Right cardiac atrium (tissue), 5 donors: ENCODE measurements around the gene NCOA6. TPM values are rescaled to one million over a fixed set of nuclear protein-coding genes. Genes with fewer than 3 reads are reported as not detected.
A peak's percentile ranks its signal among the peaks of the same experiment; 100 is the strongest.
"Not testable (repeated sequence)": the region's sequence is repeated elsewhere in the genome, so short reads cannot be mapped to it uniquely, and the experiment has no call there.

Experiments used
- ATAC-seq, 2 donors: fragments of 200-7000 bp; cut with Tn5 transposase; one replicate each; pipeline versions ENCODE4 v1.8.0 to v1.9.1; 2020; ENCODE audit warnings: moderate library complexity in 2 of 2, mild to moderate bottlenecking in 1 of 2
- DNase-seq, 3 donors: peaks; one replicate each; pipeline ENCODE4 v3.0.0-alpha.2; 2020
- H3K27ac ChIP-seq: one replicate; pipeline ENCODE4 v1.5.1; 2013; ENCODE audit warnings: mild to moderate bottlenecking, low read length, control low read depth, moderate library complexity
- H3K27me3 ChIP-seq: one replicate; pipeline ENCODE4 v1.6.1; 2013; ENCODE audit not compliant: control insufficient read depth, insufficient read depth
- H3K4me1 ChIP-seq: one replicate; pipeline ENCODE4 v1.6.1; 2013; ENCODE audit warnings: low read length; ENCODE audit not compliant: control insufficient read depth, insufficient read depth
- H3K4me3 ChIP-seq: one replicate; pipeline ENCODE4 v1.5.1; 2013; ENCODE audit warnings: low read length, control low read depth
- H3K9me3 ChIP-seq: one replicate; pipeline ENCODE4 v1.6.1; 2013; ENCODE audit warnings: low read length; ENCODE audit not compliant: control insufficient read depth
- WGBS: extraction: QIAGEN DNeasy Blood & Tissue Kit; methylation state at CpG from one replicate; pipeline ENCODE4 v1.1.7; 2013; 5-methylcytosine and 5-hydroxymethylcytosine counted together
- intact Hi-C, 4 donors: fragments of 100-400 bp; cut with DNase I; formaldehyde crosslinking; loops; one replicate each; pipeline versions ENCODE4 v1.11.0 to v1.14.0; 2022 to 2023
- polyA plus RNA-seq: library from polyadenylated mRNA; stranded (reverse); fragments of 200-250 nt; gene quantifications from one replicate; pipeline ENCODE4 v1.2.3, GENCODE V29; 2013
- total RNA-seq, 4 donors: library from RNA; stranded (reverse); fragmentation: NEBNext Ultra II Directional; extraction: Animal tissue kit (Norgen Biotek cat#: 25700); gene quantifications; one replicate each; pipeline ENCODE4 v1.2.1, GENCODE V29; 2021
- donor health status: healthy with polysubstance abuse.
- donor health status: DM: no; HTN: yes; CAD: no.
- donor health status: DM: no; HTN: no; CAD: no.
- donor health status: DM: no; HTN: yes; CAD: no; lungs with severe emphysema.
- donor health status: DM: yes; HTN: yes; CAD: no.

The NCOA6 gene
- total and polyA plus RNA-seq, 5 donors, result 17.8 to 26.5 (median 19.9) TPM

GRCh38 chr20:34748709-34749108, 76.7 kb downstream of the NCOA6 start:
- no peak overlapping the region for H3K4me3 ChIP-seq
- H3K27me3 ChIP-seq, result no peaks in the 10 kb centered on the region
- DNase-seq, result no peak
- no peaks in the 10 kb centered on the region for H3K4me1 ChIP-seq
- H3K27ac ChIP-seq, result no peak overlapping the region
- WGBS, result 96% methylated on average over 2 of the region's 2 CpGs
- intact Hi-C loops, result loop anchor here in 1 of 4 donors (10.0 kb wide), 1 partner anchor 64 kb away; no protein-coding TSS in a partner anchor
- H3K9me3 ChIP-seq, result no peaks in the 10 kb centered on the region
- ATAC-seq, result no peak

DNA sequence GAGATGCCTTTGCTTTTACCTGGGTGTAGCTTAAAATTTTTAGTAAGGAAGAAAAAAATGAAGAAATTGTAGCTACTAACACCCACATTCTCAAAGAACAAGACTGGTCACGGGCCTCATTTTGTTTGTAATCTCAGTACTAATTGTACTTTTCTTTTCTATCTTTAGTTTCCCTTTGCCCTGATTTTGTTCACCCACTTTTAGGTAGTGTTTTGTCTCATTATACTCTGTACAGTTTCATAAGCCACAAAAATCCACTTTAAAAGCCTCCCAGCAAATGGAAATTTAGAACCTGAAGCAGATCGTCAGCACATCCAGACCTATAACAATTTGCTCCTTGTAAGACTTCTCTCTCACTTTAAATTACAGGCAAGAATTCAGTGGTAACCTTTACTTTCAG, 78.0 kb downstream of the NCOA6 start:
- WGBS, result 78% methylated on average over 2 of the region's 2 CpGs
- Histone ChIP-seq H3K27ac (no peak overlapping the region), H3K27me3 (no peaks in the 10 kb centered on the region), H3K9me3 (no peaks in the 10 kb centered on the region), H3K4me1 (no peaks in the 10 kb centered on the region), H3K4me3 (no peak overlapping the region)
- DNase-seq (no peak), ATAC-seq (no peak)
- intact Hi-C loops, result loop anchor here in 1 of 4 donors (10.0 kb wide), 1 partner anchor 63 kb away; no protein-coding TSS in a partner anchor

- DNase-seq (no peak), ATAC-seq (no peak)
- WGBS, result 61% methylated on average over 3 of the region's 3 CpGs
- intact Hi-C loops, result loop anchor here in 1 of 4 donors (10.0 kb wide), 1 partner anchor 62 kb away; no protein-coding TSS in a partner anchor
- H3K4me1 ChIP-seq, result no peaks in the 10 kb centered on the region
- no peaks in the 10 kb centered on the region for H3K27me3 ChIP-seq
- no peaks in the 10 kb centered on the region for H3K9me3 ChIP-seq
- H3K4me3 ChIP-seq, result no peak overlapping the region
- H3K27ac ChIP-seq, result no peak overlapping the region
These were observed 78.8 kb downstream of the NCOA6 start for GRCh38 chr20:34746674-34747073.

GRCh38 chr20:34744847-34745246, 80.6 kb downstream of the NCOA6 start:
- H3K4me3 ChIP-seq, result no peak overlapping the region
- peak overlapping the region; percentile 71 for H3K27ac ChIP-seq
- no peaks in the 10 kb centered on the region for H3K4me1 ChIP-seq
- WGBS, result 38% methylated on average over 1 of the region's 1 CpG
- ATAC-seq, result peak; percentile 77 to 85
- no peaks in the 10 kb centered on the region for H3K27me3 ChIP-seq
- no peaks in the 10 kb centered on the region for H3K9me3 ChIP-seq
- intact Hi-C loops, result loop anchor here in 1 of 4 donors (10.0 kb wide), 1 partner anchor 60 kb away; no protein-coding TSS in a partner anchor
- no peak for DNase-seq

GRCh38 chr20:34744340-34744739, 81.1 kb downstream of the NCOA6 start:
- H3K27ac ChIP-seq, result no peak overlapping the region
- ATAC-seq (no peak), DNase-seq (no peak)
- intact Hi-C loops, result loop anchor here in 1 of 4 donors (10.0 kb wide), 1 partner anchor 60 kb away; no protein-coding TSS in a partner anchor
- no peaks in the 10 kb centered on the region for H3K9me3 ChIP-seq
- WGBS, result 85% methylated on average over 3 of the region's 3 CpGs
- no peaks in the 10 kb centered on the region for H3K4me1 ChIP-seq
- no peak overlapping the region for H3K4me3 ChIP-seq
- no peaks in the 10 kb centered on the region for H3K27me3 ChIP-seq

DNA sequence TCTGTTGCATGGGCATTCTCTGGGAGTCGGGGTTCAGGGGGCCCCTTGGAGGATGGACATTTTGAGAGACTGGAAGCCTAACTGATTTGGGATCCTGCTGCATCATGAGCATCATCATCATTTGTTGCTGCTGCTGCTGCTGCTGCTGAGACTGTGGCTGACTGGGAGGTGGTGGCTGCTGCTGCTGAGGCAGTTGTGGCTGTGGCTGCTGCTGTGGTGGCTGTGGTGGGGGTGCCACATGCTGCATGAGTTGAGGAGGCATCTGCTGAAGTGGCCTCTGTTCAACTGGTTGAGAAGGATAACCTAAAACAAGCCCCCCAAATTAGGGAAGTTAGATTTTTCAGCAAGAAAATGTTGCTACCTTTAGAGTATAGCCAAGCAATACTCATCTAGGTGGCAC, 82.4 kb downstream of the NCOA6 start:
- no peak overlapping the region for H3K4me3 ChIP-seq
- no peak overlapping the region for H3K27ac ChIP-seq
- H3K4me1 ChIP-seq, result no peaks in the 10 kb centered on the region
- ATAC-seq, result no peak
- no peak for DNase-seq
- intact Hi-C loops, result loop anchor here in 1 of 4 donors (10.0 kb wide), 1 partner anchor 58 kb away; no protein-coding TSS in a partner anchor
- no peaks in the 10 kb centered on the region for H3K27me3 ChIP-seq
- 94% methylated on average over 1 of the region's 1 CpG for WGBS
- no peaks in the 10 kb centered on the region for H3K9me3 ChIP-seq

- H3K4me3 ChIP-seq, result no peak overlapping the region
- H3K9me3 ChIP-seq, result no peaks in the 10 kb centered on the region
- no peak for DNase-seq
- WGBS, result 53% methylated on average over 6 of the region's 6 CpGs
- peaks cover 4% of the 10 kb centered on the region for H3K4me1 ChIP-seq
- no peaks in the 10 kb centered on the region for H3K27me3 ChIP-seq
- H3K27ac ChIP-seq, result no peak overlapping the region
- no peak for ATAC-seq
- intact Hi-C loops, result no loop called here
These were observed 89.2 kb downstream of the NCOA6 start for GRCh38 chr20:34736106-34736735.

DNA sequence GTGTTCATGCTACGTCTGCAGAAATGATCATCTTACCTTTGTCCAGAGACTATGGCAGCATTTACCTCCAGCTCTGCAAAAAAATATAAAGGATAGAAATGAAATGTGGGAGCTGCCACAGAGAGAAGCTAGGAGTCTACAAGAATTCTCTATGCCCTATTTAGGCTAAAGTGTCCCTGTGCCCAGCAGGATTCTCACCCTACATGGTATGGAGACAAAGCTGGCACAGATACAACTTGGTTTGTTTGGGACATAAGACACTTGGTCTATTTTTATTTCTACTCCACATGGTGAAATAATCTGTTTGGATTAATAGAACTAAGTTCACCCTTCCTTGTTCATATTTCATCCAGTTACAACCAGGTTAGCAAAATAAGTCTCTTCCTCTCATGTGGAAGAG, 92.9 kb downstream of the NCOA6 start:
- WGBS, result 81% methylated on average over 1 of the region's 1 CpG
- H3K27ac ChIP-seq, result peak overlapping the region; percentile 7
- H3K9me3 ChIP-seq, result no peaks in the 10 kb centered on the region

GRCh38 chr20:34729416-34729815, 96.0 kb downstream of the NCOA6 start:
- DNase-seq (no peak), ATAC-seq (no peak)
- H3K27me3 ChIP-seq, result no peaks in the 10 kb centered on the region
- intact Hi-C loops, result no loop called here
- H3K4me3 ChIP-seq, result no peak overlapping the region
- no peaks in the 10 kb centered on the region for H3K9me3 ChIP-seq
- WGBS, result 88% methylated on average over 2 of the region's 2 CpGs
- peaks cover 2% of the 10 kb centered on the region for H3K4me1 ChIP-seq
- H3K27ac ChIP-seq, result no peak overlapping the region

More for the DNA sequence above, 92.9 kb downstream of the NCOA6 start:
- H3K27me3 ChIP-seq, result no peaks in the 10 kb centered on the region
- DNase-seq (no peak), ATAC-seq (peak in 1 of 2 donors; percentile 72)
- intact Hi-C loops, result no loop called here
- H3K4me3 ChIP-seq, result no peak overlapping the region
- peaks cover 4% of the 10 kb centered on the region for H3K4me1 ChIP-seq

DNA sequence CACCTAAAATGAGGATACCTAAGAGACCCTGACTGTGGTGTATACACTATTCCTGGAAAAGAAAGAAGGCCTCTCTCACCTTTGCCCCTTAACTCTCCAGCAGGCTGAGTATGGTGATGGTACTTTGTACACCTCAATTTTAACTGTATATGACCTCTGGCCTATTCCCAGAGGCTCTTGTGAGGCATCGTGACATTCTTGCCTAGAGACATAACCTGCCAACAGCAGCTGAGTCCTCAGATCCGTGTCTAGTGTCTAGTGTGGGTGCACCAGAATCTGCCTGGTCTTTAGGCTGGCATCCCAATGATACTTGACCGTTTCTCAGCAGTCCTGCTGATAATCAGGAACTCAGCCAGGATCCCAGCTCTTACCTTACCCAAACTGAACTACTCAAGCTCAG, 101.3 kb downstream of the NCOA6 start:
- 66% methylated on average over 3 of the region's 3 CpGs for WGBS
- Histone ChIP-seq H3K4me3 (no peak overlapping the region), H3K27ac (peak overlapping the region; percentile 10), H3K4me1 (no peaks in the 10 kb centered on the region), H3K9me3 (no peaks in the 10 kb centered on the region), H3K27me3 (no peaks in the 10 kb centered on the region)
- ATAC-seq, result peak in 1 of 2 donors; percentile 19
- intact Hi-C loops, result no loop called here
- DNase-seq, result no peak

GRCh38 chr20:34722560-34722959, 102.9 kb downstream of the NCOA6 start:
- intact Hi-C loops, H3K4me3 ChIP-seq, H3K9me3 ChIP-seq, H3K4me1 ChIP-seq, H3K27ac ChIP-seq, ATAC-seq, H3K27me3 ChIP-seq, DNase-seq: not testable (repeated sequence)
- 97% methylated on average over 3 of the region's 3 CpGs for whole genome bisulfite sequencing
